ENCODE data around the gene CEP128. TPM values are rescaled to one million over a fixed set of nuclear protein-coding genes. Genes with fewer than 3 reads are reported as not detected.

CEP128 gene
- total and polyA plus RNA-seq, 8 donors, result 1.1 to 240 (median 2.6) TPM

DNA sequence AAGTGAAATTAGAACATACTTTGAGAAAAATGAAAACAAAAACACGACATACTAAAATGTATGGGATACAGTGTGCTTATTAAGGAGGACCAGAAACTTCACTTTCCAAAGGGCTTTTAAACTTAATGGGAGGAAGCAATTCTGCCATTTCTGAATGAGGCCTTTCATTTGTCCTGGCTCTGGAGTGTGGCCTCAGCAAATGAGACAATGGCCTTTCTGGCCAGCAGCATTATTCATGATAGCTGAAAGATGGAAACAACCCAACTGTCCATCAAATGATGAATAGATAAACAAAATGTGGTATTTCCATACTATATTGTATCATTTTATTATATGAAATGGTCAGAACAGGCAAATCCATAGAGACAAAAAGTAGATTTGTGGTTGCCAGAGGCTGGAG is 338.6 kb downstream of the CEP128 start:
- Histone ChIP-seq H3K27me3 (no peaks in the 10 kb centered on the region), H3K4me1 (peaks cover 0 to 22% (median 13%) of the 10 kb centered on the region in 4 donors), H3K27ac (no peak overlapping the region), H3K36me3 (no peaks in the 10 kb centered on the region), H3K9me3 (no peaks in the 10 kb centered on the region), H3K4me3 (no peak overlapping the region)
- 81 to 97% (median 86%) methylated on average over 1 of the region's 1 CpG for WGBS, 5 donors
- intact Hi-C loops (cut with DNase I; ENCODE audit: low total_unique reads), result no loop called here
- DNase-seq, result peak in 1 of 2 donors; percentile 20
- TF ChIP-seq EP300 (IDR thresholded peaks at IDR 0.05), result no peak
- no peak for TF ChIP-seq POLR2A (IDR thresholded peaks at IDR 0.05)
- TF ChIP-seq, protein P1, sequence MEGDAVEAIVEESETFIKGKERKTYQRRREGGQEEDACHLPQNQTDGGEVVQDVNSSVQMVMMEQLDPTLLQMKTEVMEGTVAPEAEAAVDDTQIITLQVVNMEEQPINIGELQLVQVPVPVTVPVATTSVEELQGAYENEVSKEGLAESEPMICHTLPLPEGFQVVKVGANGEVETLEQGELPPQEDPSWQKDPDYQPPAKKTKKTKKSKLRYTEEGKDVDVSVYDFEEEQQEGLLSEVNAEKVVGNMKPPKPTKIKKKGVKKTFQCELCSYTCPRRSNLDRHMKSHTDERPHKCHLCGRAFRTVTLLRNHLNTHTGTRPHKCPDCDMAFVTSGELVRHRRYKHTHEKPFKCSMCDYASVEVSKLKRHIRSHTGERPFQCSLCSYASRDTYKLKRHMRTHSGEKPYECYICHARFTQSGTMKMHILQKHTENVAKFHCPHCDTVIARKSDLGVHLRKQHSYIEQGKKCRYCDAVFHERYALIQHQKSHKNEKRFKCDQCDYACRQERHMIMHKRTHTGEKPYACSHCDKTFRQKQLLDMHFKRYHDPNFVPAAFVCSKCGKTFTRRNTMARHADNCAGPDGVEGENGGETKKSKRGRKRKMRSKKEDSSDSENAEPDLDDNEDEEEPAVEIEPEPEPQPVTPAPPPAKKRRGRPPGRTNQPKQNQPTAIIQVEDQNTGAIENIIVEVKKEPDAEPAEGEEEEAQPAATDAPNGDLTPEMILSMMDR (IDR thresholded peaks at IDR 0.05), result no peak
- TF ChIP-seq POLR2AphosphoS5 (IDR thresholded peaks at IDR 0.05), result no peak

DNA sequence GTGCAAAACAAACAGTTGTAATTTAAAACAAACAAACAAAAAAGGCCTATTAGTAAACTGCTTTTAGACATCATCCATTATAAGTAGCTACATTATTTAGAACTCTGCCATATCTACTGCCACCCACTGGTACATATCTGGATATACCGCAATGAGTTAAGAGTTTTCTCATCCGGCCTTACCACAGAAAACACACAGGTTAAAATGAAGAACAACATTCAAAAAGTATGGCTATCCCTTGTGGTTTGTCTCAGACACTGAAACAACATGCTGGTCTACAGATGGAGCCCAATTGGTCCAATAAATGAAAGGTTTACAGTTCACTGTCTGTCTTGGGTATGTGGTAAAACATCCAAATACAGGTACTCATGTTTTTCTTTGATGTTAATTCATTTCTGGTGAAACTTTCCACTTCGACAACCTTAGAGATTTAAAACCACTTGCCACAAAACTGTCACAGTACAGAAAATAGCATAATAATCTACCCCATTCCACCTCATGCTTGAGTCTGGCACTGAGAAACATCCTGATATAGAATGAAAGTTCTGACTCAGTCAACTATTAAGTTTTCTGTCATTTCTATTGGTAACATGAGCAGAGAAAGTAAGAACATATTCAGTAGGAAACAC is 354.3 kb downstream of the CEP128 start:
- 42 to 59% (median 52%) methylated on average over 3 of the region's 3 CpGs for WGBS, 5 donors
- H3K36me3 ChIP-seq, result no peaks in the 10 kb centered on the region
- TF ChIP-seq, protein P1 (IDR thresholded peaks at IDR 0.05), result peak in 4 of 7 experiments; percentile 5 to 43 (median 38)
- no peak for TF ChIP-seq POLR2A (IDR thresholded peaks at IDR 0.05)
- peaks cover 0 to 15% (median 9%) of the 10 kb centered on the region in 4 donors for H3K4me1 ChIP-seq
- H3K9me3 ChIP-seq, result peaks cover 0 to 6% (median 2%) of the 10 kb centered on the region in 4 donors
- H3K27ac ChIP-seq, result no peak overlapping the region
- intact Hi-C loops (cut with DNase I; ENCODE audit: low total_unique reads), result no loop called here
- peak in 1 of 2 donors; percentile 53 for DNase-seq
- no peak overlapping the region for H3K4me3 ChIP-seq
- H3K27me3 ChIP-seq, result no peaks in the 10 kb centered on the region

DNA sequence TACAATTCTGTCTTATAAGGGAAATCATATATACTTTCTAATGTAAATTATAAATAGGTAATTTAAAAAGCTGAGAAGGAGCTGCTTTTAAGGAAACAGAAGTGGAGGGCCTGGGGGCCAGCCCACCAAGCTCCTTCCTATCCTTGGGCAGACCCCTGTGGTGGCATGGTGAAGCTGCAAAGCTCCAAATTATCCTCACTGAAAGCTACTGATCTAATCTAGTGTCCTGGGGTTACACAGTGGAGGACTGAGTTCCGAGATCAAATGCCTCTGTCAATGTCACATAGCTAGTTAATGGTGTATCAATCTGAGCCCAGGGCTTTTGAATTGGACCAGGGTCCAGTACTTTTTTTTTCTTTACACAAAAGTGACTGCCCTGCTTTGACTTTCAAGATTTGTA is 355.4 kb downstream of the CEP128 start:
- Histone ChIP-seq H3K4me3 (no peak overlapping the region), H3K9me3 (peaks cover 0 to 5% (median 2%) of the 10 kb centered on the region in 4 donors), H3K27me3 (no peaks in the 10 kb centered on the region), H3K4me1 (peaks cover 0 to 15% (median 9%) of the 10 kb centered on the region in 4 donors), H3K36me3 (no peaks in the 10 kb centered on the region), H3K27ac (no peak overlapping the region)
- no peak for TF ChIP-seq POLR2AphosphoS5 (IDR thresholded peaks at IDR 0.05)
- TF ChIP-seq, protein P1 (IDR thresholded peaks at IDR 0.05), result no peak
- intact Hi-C loops (cut with DNase I; ENCODE audit: low total_unique reads), result no loop called here
- 69 to 82% (median 79%) methylated on average over 1 of the region's 1 CpG for WGBS, 5 donors
- DNase-seq, result no peak

DNA sequence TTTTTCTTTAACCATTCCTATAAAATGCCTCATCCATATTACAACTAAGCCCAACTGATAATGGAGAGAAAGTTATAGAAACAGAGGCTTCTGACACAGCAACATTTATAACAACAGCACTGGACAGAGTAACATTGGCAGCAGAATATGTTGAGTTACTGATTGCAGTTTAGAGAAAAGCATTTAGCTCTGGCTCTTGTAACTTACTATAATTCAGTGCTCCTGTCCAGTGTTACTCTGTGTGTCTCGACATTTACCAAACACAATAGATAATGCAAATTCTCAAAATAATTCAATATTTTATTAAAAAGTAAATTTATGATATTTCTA is 356.1 kb downstream of the CEP128 start:
- TF ChIP-seq EP300 (IDR thresholded peaks at IDR 0.05) (no peak), POLR2AphosphoS5 (IDR thresholded peaks at IDR 0.05) (no peak), POLR2A (IDR thresholded peaks at IDR 0.05) (no peak)
- TF ChIP-seq, protein P1 (IDR thresholded peaks at IDR 0.05), result no peak
- H3K27me3 ChIP-seq, result no peaks in the 10 kb centered on the region
- no peaks in the 10 kb centered on the region for H3K36me3 ChIP-seq
- intact Hi-C loops (cut with DNase I; ENCODE audit: low total_unique reads), result no loop called here
- DNase-seq, result no peak
- H3K9me3 ChIP-seq, result no peaks in the 10 kb centered on the region
- WGBS, 5 donors, result 87 to 94% (median 90%) methylated on average over 1 of the region's 1 CpG
- H3K27ac ChIP-seq, result no peak overlapping the region
- H3K4me3 ChIP-seq, result no peak overlapping the region
- peaks cover 0 to 15% (median 9%) of the 10 kb centered on the region in 4 donors for H3K4me1 ChIP-seq

All from stomach (tissue), 9 donors.